MM.1S (cell line): ENCODE results near the gene HCAR2.
"Not testable (repeated sequence)": the region's sequence is repeated elsewhere in the genome, so short reads cannot be mapped to it uniquely, and the experiment has no call there.

Experiments used
- DNase-seq: peaks from one replicate; pipeline ENCODE4 v3.0.0-alpha.2; 2015
- H2AFZ ChIP-seq: fragments of 300-600 bp; sonication (generic); 2 replicates; pipeline ENCODE4 v1.6.0; 2016; ENCODE audit warnings: antibody characterized with exemption, low read length
- H3F3A ChIP-seq: fragments of 300-600 bp; sonication (generic); 2 replicates; pipeline ENCODE4 v1.6.1; 2016; ENCODE audit warnings: mild to moderate bottlenecking, antibody characterized with exemption, low read length, moderate library complexity, mixed read lengths; ENCODE audit not compliant: insufficient read depth
- H3K27ac ChIP-seq: fragments of 300-600 bp; sonication (generic); 2 replicates; pipeline ENCODE4 v1.5.1; 2016; ENCODE audit warnings: mild to moderate bottlenecking, low read length
- H3K27me3 ChIP-seq: fragments of 300-600 bp; sonication (generic); replicated peaks from 2 replicates; pipeline ENCODE4 v1.6.0; 2016; ENCODE audit warnings: low read length; ENCODE audit not compliant: insufficient read depth
- H3K36me3 ChIP-seq: fragments of 300-600 bp; sonication (generic); replicated peaks from 2 replicates; pipeline ENCODE4 v1.6.1; 2016; ENCODE audit warnings: mild to moderate bottlenecking, low read length, mixed read lengths; ENCODE audit not compliant: insufficient read depth
- H3K4me1 ChIP-seq: fragments of 300-600 bp; sonication (generic); 2 replicates; pipeline ENCODE4 v1.6.1; 2016; ENCODE audit warnings: low read length, mixed read lengths
- H3K4me2 ChIP-seq: fragments of 300-600 bp; sonication (generic); 2 replicates; pipeline ENCODE4 v1.6.0; 2016; ENCODE audit warnings: low read depth, low read length
- H3K4me3 ChIP-seq: fragments of 300-600 bp; sonication (generic); 2 replicates; pipeline ENCODE4 v1.5.1; 2016; ENCODE audit warnings: low read length, mixed read lengths
- H3K79me2 ChIP-seq: fragments of 300-600 bp; sonication (generic); 2 replicates; pipeline ENCODE4 v1.6.1; 2016; ENCODE audit warnings: mixed run types, low read length, mixed read lengths
- H3K9ac ChIP-seq: fragments of 300-600 bp; sonication (generic); 2 replicates; pipeline ENCODE4 v1.6.1; 2016; ENCODE audit warnings: low read length, mixed read lengths
- H3K9me2 ChIP-seq: fragments of 300-600 bp; sonication (generic); replicated peaks from 2 replicates; pipeline ENCODE4 v1.6.1; 2016; ENCODE audit warnings: mild to moderate bottlenecking, low read length, mixed read lengths; ENCODE audit not compliant: insufficient read depth
- H3K9me3 ChIP-seq: fragments of 300-600 bp; sonication (generic); replicated peaks from 2 replicates; pipeline ENCODE4 v1.6.1; 2016; ENCODE audit warnings: mild to moderate bottlenecking, low read length, mixed read lengths; ENCODE audit not compliant: insufficient read depth
- H4K20me1 ChIP-seq: fragments of 300-600 bp; sonication (generic); 2 replicates; pipeline ENCODE4 v1.6.1; 2016; ENCODE audit warnings: mild to moderate bottlenecking, low read length, moderate library complexity, mixed read lengths; ENCODE audit not compliant: insufficient read depth
- CTCF ChIP-seq: fragments of 300-600 bp; sonication (generic); IDR thresholded peaks from 2 replicates; pipeline ENCODE4 v1.5.1; 2016; ENCODE audit warnings: antibody characterized with exemption, low read length, mixed read lengths
- EZH2 ChIP-seq: fragments of 300-600 bp; sonication (generic); optimal IDR thresholded peaks from 2 replicates; pipeline ENCODE3; 2017; ENCODE audit warnings: low read depth, mild to moderate bottlenecking, antibody characterized with exemption, low read length, mixed read lengths
- EZH2phosphoT487 ChIP-seq: fragments of 300-600 bp; sonication (generic); IDR thresholded peaks from 2 replicates; pipeline ENCODE4 v1.6.1; 2018; ENCODE audit warnings: antibody characterized with exemption, low read length

Gene HCAR2

GRCh38 chr12:122702890-122703611 lies at the start of gene HCAR2:
HCAR2 (minus strand) TSS chr12:122703357; CDS start chr12:122703283, 74 bp downstream.
- not testable (repeated sequence) for H3K36me3 ChIP-seq, H4K20me1 ChIP-seq, H3K4me2 ChIP-seq, DNase-seq, H3K79me2 ChIP-seq, H3F3A ChIP-seq, H3K4me3 ChIP-seq, H3K9ac ChIP-seq, H2AFZ ChIP-seq, H3K9me2 ChIP-seq, H3K9me3 ChIP-seq, H3K27me3 ChIP-seq, H3K27ac ChIP-seq, H3K4me1 ChIP-seq

GRCh38 chr12:122752464-122753318 lies 49.5 kb upstream of the HCAR2 start, which contains the start of gene DENR:
DENR (plus strand) TSS chr12:122752824; CDS start chr12:122753702, 878 bp downstream.
- Histone ChIP-seq H4K20me1 (no peaks in the 10 kb centered on the region), H3K4me2 (peak within 1 kb of the TSS; percentile 88), H3K79me2 (peaks cover 14% of the 10 kb centered on the region), H2AFZ (peak within 1 kb of the TSS; percentile 63; the same call in 1 of the 2 replicates), H3K36me3 (no peaks in the 10 kb centered on the region), H3K9me3 (no peaks in the 10 kb centered on the region), H3F3A (no peaks in the 10 kb centered on the region), H3K9ac (peak within 1 kb of the TSS; percentile 81), H3K4me3 (peak within 1 kb of the TSS; percentile 79), H3K27ac (no peak within 1 kb of the TSS), H3K27me3 (no peaks in the 10 kb centered on the region), H3K9me2 (no peaks in the 10 kb centered on the region), H3K4me1 (peaks cover 8% of the 10 kb centered on the region)
- TF ChIP-seq CTCF (peak; percentile 53), EZH2phosphoT487 (no peak)
- peak; percentile 93 for DNase-seq

- H3K9me3 ChIP-seq, H3K9ac ChIP-seq, H4K20me1 ChIP-seq, H3K4me2 ChIP-seq, H3K4me1 ChIP-seq, H3K27me3 ChIP-seq, DNase-seq, H3K36me3 ChIP-seq, H3K9me2 ChIP-seq, H3K4me3 ChIP-seq, H3F3A ChIP-seq, H3K27ac ChIP-seq, H2AFZ ChIP-seq: not testable (repeated sequence)
- H3K79me2 ChIP-seq: peaks cover 14% of the 10 kb centered on the region
Measured at GRCh38 chr12:122750781-122751515, 47.8 kb upstream of the HCAR2 start.

GRCh38 chr12:122749569-122750332 lies 46.6 kb upstream of the HCAR2 start:
- Histone ChIP-seq H3K4me1 (peaks cover 8% of the 10 kb centered on the region), H3K27ac (no peak overlapping the region), H3K9ac (no peak overlapping the region)

More at GRCh38 chr12:122749569-122750332, 46.6 kb upstream of the HCAR2 start:
- TF ChIP-seq EZH2phosphoT487 (no peak), EZH2 (no peak), CTCF (no peak)
- no peaks in the 10 kb centered on the region for H4K20me1 ChIP-seq
- H3K27me3 ChIP-seq: no peaks in the 10 kb centered on the region
- no peaks in the 10 kb centered on the region for H3K9me2 ChIP-seq
- no peaks in the 10 kb centered on the region for H3F3A ChIP-seq
- no peaks in the 10 kb centered on the region for H3K36me3 ChIP-seq
- no peak overlapping the region for H3K4me2 ChIP-seq
- no peaks in the 10 kb centered on the region for H3K9me3 ChIP-seq
- no peak overlapping the region for H3K4me3 ChIP-seq
- DNase-seq: no peak
- peaks cover 14% of the 10 kb centered on the region for H3K79me2 ChIP-seq
- no peak overlapping the region for H2AFZ ChIP-seq
